GM20000 (cell line): Measurements from ENCODE around the gene PHOX2A.

Experiments used
- DNase-seq: peaks from one replicate; pipeline ENCODE4 v3.0.0; 2012; ENCODE audit warnings: low spot score
- TF ChIP-seq, protein P1 (sequence below): IDR thresholded peaks from 2 replicates; pipeline ENCODE4 v1.5.1; 2012; ENCODE audit warnings: mild to moderate bottlenecking, control low read depth; ENCODE audit errors: extremely low read depth, missing control alignments

Gene PHOX2A

DNA sequence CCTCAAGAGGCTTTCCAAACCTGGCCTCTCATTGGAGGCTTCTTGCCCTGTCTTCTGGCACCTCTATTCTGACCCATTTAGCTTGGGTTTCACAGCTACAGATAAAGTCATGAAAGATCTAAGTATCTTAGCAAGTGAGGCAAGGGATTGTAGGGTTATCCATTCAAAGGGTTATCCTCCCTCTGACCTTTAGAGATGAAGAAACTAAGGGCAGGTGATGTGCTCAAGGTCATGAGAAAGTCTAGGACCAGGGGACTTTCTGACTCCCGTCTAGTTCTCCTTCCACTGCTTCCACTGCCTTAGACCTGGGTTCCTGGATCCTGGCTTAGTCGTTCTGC lies 7.2 kb downstream of the PHOX2A start:
- DNase-seq, result no peak
- TF ChIP-seq, protein P1, sequence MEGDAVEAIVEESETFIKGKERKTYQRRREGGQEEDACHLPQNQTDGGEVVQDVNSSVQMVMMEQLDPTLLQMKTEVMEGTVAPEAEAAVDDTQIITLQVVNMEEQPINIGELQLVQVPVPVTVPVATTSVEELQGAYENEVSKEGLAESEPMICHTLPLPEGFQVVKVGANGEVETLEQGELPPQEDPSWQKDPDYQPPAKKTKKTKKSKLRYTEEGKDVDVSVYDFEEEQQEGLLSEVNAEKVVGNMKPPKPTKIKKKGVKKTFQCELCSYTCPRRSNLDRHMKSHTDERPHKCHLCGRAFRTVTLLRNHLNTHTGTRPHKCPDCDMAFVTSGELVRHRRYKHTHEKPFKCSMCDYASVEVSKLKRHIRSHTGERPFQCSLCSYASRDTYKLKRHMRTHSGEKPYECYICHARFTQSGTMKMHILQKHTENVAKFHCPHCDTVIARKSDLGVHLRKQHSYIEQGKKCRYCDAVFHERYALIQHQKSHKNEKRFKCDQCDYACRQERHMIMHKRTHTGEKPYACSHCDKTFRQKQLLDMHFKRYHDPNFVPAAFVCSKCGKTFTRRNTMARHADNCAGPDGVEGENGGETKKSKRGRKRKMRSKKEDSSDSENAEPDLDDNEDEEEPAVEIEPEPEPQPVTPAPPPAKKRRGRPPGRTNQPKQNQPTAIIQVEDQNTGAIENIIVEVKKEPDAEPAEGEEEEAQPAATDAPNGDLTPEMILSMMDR, result no peak

DNA sequence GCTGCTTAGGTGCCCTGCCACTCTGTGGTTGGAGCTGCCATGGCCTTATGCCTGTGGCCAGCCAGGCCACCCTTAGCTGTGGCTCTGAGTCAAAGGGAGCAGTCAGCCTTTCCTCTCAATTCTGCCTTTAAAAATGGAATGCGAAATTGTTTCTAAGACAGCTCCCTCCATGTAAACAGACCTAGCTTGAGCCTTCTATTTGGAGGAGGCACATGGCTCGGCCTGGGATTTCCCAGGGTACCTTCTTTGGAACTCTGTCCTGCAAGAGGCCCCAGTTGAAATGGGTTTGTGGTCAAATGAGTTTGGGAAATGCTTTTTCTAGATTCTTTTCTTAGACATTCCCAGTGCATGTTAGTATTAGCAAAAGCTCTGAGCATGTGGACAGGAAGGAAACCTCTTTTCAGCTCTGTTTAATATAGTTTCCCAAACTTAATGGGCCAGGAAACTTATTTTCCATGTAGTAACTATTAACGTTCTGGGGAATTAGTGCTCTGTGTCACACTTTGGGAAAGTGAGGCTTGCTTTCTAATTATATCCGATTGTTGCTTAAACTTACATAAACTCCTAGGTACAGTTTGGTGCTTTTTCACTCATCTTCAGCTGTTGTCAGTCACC lies 7.8 kb downstream of the PHOX2A start:
- no peak for DNase-seq
- TF ChIP-seq, protein P1, result no peak

DNA sequence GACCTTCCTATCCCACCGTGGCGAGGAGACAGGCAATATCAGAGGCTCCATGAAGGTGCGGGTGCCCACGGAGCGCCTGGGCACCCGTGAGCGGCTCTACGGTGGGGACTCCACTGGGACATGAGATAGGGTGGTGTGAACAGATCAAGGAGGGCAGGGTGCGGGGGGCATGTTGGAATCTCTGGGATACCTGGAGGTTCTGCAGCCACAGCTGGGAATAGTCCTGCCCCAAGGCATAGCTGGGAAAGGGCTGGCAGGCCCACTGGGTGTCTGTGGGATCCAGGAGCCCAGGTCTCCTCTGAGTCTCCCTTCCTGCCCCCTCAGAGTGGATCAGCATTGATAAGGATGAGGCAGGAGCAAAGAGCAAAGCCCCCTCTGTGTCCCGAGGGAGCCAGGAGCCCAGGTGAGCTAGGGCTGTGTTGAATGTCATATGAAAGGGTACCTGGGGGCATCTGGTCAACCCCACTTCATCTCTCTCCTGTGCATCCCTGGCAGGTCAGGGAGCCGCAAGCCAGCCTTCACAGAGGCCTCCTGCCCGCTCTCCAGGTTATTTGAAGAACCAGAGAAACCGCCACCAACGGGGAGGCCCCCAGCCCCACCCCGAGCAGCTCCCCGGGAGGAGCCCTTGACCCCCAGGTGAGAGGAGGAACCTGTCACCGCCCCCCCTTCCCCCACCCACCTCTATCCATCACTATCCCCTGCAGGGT lies 8.5 kb downstream of the PHOX2A start:
- TF ChIP-seq, protein P1, result no peak
- DNase-seq, result peak; percentile 6

DNA sequence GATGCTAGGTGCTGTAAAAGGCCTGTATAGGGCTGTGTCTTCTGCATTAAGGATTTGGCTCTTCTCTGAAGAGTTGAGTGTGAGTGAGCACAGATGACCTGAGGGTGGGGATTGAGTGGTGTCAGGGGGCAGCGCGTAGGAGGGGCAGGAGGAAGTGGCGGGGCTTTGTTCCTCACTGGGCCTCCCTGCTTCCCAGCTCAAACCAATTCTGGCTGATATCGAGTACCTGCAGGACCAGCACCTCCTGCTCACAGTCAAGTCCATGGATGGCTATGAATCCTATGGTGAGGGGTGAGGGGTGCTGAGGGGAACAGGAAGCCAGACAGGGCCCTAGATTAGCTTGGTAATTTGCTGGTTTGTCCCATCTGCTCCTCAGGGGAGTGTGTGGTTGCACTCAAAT lies 9.1 kb downstream of the PHOX2A start:
- DNase-seq, result peak; percentile 2
- TF ChIP-seq, protein P1, result no peak

DNA sequence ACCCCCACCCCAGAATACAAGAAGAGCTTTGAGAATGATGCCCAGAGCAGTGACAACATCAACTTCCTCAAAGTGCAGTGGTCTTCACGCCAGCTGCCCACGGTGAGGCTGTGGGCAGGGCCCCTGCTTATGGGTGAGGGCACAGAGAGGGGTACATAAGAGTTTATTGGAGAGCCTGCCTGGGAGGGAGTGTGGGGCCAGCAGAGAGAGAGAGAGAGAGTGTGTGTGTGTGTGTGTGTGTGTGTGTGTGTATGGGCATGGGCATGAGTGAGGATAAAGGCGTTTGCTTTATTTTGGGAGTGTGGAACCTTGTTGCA lies 9.5 kb downstream of the PHOX2A start:
- DNase-seq, result no peak
- TF ChIP-seq, protein P1, result no peak

DNA sequence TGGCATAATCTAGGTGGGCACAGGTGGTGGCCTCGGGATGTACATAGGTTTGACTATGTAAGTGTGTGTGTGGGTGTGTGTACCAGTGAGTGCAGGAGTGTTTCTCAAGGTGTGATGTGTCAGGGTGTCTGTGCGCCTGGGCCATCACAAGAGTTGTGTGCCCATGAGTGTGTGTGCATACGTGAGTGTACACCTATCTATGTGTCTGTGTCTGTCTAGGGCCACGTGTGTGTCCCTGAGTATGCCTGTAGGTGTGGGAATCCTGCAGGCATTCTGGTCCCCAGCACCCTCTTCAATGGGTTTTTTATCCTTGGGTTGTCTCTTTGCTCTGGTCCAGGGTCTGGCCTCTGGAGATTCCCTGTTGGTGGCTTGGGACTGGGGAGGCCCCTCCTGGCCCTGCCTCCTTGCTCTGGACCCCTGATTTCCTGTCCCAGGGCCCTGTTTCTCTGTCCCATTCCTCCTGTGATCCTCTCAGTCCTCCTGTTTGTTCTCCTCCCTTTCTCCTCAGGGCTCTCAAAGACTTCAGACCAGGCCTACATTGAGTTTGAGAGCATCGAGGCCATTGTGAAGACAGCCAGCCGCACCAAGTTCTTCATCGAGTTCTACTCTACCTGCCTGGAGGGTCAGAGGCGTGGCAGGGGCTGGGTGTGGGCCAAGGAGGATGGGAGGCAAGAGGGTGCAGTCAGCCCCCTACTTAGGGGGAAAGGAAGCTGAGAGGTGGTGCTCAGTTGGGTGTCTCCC lies 10.0 kb downstream of the PHOX2A start:
- TF ChIP-seq, protein P1, result no peak
- DNase-seq, result peak; percentile 11

DNA sequence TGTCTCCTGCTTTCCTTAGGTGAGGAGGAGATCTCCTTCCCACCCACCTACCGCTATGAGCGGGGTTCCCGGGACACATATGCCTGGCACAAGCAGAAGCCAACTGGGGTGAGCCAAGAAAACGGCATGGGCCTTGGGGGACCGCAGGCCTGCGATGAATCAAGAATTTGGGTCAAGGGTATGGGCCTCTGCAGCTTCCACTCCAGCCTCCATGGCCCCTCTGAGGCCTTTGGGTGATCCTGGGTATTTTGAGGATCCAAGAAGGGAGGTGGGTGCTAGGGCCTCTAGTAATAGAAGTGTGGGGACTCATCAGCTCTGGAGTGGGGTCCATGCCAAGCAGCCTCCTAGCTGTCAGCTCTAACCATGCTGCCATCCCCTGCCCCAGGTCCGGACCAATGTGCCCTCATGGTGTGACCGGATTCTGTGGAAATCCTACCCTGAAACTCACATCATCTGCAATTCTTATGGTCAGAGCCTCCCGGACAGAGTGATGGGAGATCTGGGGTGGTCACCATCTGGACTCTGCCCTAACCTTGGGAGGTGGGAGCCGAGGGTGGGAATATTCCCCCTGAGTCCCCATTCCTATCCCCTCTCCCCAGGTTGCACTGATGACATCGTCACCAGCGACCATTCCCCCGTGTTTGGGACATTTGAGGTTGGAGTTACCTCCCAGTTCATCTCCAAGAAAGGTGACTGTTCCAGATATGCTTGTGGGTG lies 10.8 kb downstream of the PHOX2A start:
- TF ChIP-seq, protein P1, result no peak
- peak; percentile 4 for DNase-seq
